HL-60 (cell line): Measurements from ENCODE around the gene ANKRD44.

Source experiments
- GABPA ChIP-seq: IDR thresholded peaks from 2 replicates; pipeline ENCODE4 v1.6.1; 2012; ENCODE audit warnings: low read depth
- POLR2AphosphoS5 ChIP-seq: IDR thresholded peaks from 2 replicates; pipeline ENCODE4 v1.6.1; 2012; ENCODE audit warnings: low read depth
- TF ChIP-seq, protein P1 (sequence below): IDR thresholded peaks from 2 replicates; pipeline ENCODE4 v1.6.1; 2012; ENCODE audit warnings: low read depth; ENCODE audit not compliant: insufficient replicate concordance
- TF ChIP-seq, protein P2 (sequence below): IDR thresholded peaks from one replicate; pipeline ENCODE4 v1.5.1; 2011; ENCODE audit warnings: low read length, control low read depth, inconsistent platforms; ENCODE audit not compliant: insufficient read depth

DNA sequence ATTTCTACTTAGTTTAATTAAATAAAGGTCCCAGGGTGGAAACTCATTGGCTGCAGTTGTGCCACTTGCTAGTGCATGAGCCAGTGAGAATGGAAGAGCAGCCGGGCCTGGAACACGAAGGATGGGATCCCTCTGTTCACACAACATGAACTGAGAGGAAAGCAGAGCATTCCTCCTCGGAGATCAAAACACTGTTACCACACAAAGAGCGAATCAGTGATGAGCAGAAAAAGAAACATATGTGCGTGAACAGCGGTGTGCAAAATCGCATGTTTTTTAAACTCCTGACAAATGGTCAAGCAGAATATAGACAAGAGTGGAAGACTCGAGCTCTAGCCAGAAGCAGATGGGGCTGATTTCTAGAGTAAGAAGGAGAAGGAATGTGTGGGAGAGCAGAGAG lies 28.4 kb upstream of the ANKRD44 start:
- TF ChIP-seq, protein P1, sequence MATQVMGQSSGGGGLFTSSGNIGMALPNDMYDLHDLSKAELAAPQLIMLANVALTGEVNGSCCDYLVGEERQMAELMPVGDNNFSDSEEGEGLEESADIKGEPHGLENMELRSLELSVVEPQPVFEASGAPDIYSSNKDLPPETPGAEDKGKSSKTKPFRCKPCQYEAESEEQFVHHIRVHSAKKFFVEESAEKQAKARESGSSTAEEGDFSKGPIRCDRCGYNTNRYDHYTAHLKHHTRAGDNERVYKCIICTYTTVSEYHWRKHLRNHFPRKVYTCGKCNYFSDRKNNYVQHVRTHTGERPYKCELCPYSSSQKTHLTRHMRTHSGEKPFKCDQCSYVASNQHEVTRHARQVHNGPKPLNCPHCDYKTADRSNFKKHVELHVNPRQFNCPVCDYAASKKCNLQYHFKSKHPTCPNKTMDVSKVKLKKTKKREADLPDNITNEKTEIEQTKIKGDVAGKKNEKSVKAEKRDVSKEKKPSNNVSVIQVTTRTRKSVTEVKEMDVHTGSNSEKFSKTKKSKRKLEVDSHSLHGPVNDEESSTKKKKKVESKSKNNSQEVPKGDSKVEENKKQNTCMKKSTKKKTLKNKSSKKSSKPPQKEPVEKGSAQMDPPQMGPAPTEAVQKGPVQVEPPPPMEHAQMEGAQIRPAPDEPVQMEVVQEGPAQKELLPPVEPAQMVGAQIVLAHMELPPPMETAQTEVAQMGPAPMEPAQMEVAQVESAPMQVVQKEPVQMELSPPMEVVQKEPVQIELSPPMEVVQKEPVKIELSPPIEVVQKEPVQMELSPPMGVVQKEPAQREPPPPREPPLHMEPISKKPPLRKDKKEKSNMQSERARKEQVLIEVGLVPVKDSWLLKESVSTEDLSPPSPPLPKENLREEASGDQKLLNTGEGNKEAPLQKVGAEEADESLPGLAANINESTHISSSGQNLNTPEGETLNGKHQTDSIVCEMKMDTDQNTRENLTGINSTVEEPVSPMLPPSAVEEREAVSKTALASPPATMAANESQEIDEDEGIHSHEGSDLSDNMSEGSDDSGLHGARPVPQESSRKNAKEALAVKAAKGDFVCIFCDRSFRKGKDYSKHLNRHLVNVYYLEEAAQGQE, result no peak
- TF ChIP-seq, protein P2, sequence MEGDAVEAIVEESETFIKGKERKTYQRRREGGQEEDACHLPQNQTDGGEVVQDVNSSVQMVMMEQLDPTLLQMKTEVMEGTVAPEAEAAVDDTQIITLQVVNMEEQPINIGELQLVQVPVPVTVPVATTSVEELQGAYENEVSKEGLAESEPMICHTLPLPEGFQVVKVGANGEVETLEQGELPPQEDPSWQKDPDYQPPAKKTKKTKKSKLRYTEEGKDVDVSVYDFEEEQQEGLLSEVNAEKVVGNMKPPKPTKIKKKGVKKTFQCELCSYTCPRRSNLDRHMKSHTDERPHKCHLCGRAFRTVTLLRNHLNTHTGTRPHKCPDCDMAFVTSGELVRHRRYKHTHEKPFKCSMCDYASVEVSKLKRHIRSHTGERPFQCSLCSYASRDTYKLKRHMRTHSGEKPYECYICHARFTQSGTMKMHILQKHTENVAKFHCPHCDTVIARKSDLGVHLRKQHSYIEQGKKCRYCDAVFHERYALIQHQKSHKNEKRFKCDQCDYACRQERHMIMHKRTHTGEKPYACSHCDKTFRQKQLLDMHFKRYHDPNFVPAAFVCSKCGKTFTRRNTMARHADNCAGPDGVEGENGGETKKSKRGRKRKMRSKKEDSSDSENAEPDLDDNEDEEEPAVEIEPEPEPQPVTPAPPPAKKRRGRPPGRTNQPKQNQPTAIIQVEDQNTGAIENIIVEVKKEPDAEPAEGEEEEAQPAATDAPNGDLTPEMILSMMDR, result no peak
- TF ChIP-seq POLR2AphosphoS5 (no peak), GABPA (no peak)
